HL-60/S4 treated with phorbol 12-myristate 13-acetate at 8.2 ng/mL for 4 days and 3 days (cell line): Measurements from ENCODE around the gene MAGEB6B.
"Not testable (repeated sequence)": the region's sequence is repeated elsewhere in the genome, so short reads cannot be mapped to it uniquely, and the experiment has no call there.

Experiments used
- in situ Hi-C: fragments of 300-500 bp; cut with MboI; formaldehyde crosslinking; loops from 2 replicates; pipeline ENCODE4 v1.15.0; 2022; ENCODE audit warnings: low sequenced_read_pairs

The MAGEB6B gene, protein sequence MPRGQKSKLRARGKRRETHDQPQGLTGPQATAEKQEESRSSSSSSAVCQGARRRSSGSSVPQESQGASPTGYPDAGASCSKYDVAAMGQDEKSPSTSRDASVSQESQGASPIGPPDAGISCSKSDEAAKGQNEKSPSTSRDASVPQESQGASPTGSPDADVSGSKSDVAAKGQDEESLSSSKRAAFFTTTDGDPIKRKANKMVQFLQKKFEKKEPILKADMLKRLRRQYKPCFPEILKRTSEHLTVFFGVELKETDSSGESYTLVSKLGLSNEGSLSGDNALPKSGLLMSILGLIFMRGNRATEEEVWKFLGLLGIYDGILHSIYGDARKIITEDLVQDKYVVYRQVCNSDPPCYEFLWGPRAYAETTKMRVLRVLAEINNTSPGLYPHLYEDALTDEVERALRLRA

GRCh38 chrX:26160301-26160700, at the start of gene MAGEB6B:
MAGEB6B (plus strand) TSS chrX:26160601; CDS start chrX:26160601, 0 bp downstream.
- in situ Hi-C loops = no loop called here

- in situ Hi-C loops = no loop called here
Measured at GRCh38 chrX:26138274-26138673, 22.1 kb upstream of the MAGEB6B start, which contains the start of gene MAGEB18. MAGEB18 (plus strand) TSS chrX:26138343; CDS start chrX:26138986, 643 bp downstream.

- in situ Hi-C loops = no loop called here
Measured at GRCh38 chrX:26146024-26146423, 14.4 kb upstream of the MAGEB6B start.

DNA sequence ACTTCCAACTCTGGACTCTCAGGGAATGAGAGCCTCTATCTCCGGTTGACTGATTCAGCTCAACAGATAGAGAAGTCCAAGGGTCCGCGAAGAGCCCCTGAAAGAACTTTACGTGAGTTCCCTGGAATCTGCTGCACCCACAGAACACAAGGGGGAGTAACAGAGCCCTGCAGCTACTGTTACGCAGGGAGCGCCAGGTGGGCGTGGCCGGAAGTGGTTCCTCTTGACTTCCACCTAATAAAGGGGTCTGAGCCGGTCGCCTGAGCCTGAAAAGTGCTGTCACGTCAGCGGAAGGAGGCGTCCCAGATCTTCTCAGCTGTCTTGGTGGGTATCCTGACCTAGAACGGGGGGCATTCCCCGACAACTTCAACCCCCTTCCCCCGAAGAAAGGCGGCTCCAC, 31.8 kb downstream of the MAGEB6B start, which contains the start of gene MAGEB6:
Gene MAGEB6 (plus strand): TSS at position 237 of the 400 bp plus-strand sequence. CDS start 1,407 bp downstream, outside the sequence.
- in situ Hi-C loops = no loop called here

- in situ Hi-C loops = no loop called here
Measured at GRCh38 chrX:26203561-26203960, 43.2 kb downstream of the MAGEB6B start.

DNA sequence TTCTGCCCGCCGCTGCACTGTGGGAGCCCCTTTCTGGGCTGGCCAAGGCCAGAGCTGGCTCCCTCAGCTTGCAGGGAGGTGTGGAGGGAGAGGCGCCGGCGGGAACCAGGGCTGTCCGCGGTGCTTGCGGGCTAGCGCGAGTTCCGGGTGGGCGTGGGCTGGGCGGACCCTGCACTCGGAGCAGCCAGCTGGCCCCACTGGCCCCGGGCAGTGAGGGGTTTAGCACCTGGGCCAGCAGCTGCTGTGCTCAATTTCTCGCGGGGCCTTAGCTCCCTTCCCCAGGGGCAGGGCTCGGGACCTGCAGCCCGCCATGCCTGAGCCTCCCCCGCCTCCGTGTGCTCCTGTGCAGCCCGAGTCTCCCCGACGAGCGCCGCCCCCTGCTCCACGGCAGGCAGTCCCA, 44.3 kb downstream of the MAGEB6B start:
- in situ Hi-C loops = not testable (repeated sequence)

GRCh38 chrX:26208012-26208411, 47.6 kb downstream of the MAGEB6B start:
- in situ Hi-C loops = no loop called here
